GM19438 (cell line): ENCODE measurements around the gene MED31.
A peak's percentile ranks its signal among the peaks of the same experiment; 100 is the strongest.
"Not testable (repeated sequence)": the region's sequence is repeated elsewhere in the genome, so short reads cannot be mapped to it uniquely, and the experiment has no call there.

Experiments
- ATAC-seq: cut with Tn5 transposase; IDR thresholded peaks from one replicate; pipeline ENCODE4 v1.9.1; 2021; ENCODE audit warnings: low read depth; ENCODE audit not compliant: unreplicated experiment

The MED31 gene

DNA sequence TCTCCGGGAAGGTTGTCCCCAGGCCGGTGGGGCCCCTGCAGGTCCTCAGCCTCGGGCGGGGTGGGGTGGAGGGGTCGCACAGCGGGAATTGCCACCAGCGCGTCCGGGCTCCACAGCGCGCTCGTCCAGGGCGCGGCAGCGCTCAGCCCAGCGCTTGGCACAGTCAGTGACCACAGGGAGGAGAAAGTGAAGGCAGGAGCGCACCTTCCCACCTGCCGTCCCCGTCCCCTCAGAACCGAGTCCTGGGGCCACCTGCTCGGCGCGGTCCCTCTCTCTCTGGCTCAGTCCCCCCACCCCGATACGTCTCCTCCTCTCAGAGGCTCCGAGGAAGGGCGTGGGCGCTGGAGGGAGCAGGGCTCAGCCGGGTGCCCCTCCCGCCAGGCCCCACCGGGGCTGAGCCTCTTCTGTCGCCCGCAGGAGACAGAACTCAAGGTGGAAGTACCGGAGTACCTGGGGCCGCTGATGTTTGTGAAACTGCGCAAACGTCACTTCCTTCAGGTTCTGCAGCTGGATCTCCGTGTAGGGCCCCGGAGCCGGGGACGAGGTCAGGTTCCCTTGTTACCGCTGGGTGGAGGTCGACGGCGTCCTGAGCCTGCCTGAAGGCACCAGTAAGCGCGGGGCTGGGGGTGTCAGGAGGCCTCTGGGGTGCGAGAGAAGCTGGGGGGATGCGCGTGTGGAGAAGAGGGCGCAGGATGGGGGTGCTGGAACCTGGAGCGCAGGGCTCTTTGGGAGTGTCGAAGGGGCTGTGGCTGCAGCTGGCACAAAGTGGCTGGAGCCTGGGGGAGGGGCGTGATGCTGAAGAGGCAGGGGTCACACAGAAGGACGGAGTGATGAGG lies 5.6 kb upstream of the MED31 start:
- not testable (repeated sequence) for ATAC-seq

DNA sequence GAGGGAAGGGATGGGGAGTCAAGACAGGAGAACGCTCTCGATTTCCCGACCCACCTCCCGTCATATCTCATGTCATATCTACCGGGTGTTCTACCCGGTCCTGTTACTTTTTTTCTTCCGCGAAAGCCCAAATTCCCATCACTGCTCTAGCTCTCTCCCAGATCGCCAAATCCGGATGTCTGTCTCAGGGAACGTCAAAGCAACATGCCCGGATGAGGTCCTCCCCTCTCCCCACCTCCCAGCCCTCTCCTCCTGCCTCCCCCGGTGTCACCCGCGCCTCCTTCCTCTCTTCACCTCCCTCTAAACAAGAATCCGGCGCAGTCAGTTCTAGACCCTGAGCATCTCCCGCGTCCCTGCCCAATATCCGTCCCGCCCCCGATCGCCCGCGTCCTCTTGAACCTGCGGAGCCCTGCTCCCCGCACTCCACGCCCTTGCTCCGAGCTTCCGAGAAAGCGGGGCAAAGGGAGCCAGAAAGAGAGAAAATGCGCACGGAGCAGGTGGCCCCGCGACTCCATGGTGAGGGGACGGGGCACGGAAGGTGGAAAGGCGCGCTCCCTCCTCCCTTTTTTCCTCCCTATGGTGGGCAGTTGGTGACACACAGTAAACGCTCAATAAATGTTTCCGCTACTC lies 4.4 kb upstream of the MED31 start:
- ATAC-seq = not testable (repeated sequence)

DNA sequence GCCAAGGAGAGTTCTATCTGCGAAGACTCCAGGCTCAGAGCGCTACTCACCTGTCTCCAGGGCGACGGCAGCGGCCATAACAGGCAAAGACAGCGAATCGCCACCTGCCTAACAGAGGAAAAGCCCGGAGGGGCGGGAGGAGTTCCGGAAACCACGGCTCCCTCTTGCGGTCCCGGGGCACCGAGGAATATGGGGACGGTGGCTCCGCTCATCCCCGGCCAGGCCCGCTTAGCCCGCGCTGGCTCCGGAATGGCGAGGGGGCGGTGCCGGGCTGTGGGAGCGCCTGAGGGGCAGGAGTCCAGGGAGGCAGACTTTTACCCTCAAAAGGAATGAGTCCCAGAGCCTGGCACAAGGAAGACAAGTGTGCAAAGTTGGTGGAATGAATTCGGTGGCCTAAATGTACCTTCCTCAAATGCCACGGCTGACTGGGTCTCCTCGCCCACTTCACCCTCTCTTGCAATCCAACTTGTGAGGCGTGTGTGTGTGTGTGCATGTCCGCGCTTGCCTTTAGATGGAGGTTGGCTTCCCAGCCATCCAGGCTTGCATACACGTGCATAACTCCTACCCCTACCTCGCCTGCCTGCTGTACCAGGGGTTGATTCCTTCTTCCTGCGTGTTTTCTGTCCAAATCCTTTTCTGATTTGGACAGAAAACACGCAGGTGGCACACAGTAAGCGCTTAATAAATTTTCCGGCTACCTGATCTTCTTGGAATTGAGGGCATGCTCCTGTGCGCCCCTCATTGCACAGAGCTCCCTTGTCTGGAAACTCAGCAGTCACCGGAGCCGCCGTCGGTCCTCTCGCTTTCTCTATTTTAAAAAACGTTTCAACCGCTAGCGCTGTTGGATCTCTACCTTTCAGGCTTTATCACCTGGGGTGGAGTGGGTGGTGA lies 3.7 kb upstream of the MED31 start:
- ATAC-seq = no peak

DNA sequence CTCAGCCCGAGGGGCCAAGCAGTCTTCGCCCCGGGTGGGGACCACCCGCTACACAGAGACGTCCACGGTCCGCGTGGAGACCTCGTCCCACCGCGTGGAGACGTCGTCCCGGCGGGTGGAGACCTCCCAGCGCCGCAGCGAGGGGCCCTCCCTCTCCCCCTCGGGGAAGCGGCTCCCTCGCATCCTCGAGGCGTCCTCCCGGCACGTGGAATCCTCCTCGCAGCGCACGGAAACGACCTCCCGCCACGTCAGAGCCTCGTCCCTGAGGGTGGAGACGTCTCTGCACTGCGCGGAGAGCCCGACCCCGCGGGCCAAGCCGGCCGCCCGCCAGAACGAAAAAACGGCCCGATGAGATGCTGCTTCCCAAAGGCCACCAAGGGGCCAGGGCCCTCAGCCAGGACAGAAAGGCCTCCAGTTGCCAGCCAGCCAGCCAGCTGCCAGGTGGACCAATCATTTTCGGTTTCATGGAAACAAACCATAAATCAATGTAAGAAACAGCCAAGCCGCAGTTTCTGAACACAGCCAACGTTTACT lies 581 bp upstream of the MED31 start:
- ATAC-seq = no peak

DNA sequence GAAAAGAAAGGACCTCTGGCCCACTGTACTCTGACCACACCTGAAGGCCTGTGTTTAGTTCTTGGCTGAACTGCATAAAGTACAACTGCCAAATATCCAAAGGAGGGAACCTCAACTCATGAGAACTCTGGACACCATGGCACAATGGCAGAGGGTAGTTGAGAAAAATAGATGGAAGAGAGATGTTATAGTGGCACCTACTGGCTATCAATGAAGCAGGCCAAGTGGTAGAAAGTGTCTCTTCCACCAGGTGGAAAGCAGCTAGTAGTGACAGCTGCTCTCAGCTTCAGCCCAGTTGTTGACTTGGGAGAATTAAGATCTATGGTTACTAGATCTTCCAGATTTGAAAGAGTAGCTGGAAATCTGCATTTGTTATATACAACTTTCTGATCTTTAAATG lies 3.2 kb downstream of the MED31 start:
- no peak for ATAC-seq

DNA sequence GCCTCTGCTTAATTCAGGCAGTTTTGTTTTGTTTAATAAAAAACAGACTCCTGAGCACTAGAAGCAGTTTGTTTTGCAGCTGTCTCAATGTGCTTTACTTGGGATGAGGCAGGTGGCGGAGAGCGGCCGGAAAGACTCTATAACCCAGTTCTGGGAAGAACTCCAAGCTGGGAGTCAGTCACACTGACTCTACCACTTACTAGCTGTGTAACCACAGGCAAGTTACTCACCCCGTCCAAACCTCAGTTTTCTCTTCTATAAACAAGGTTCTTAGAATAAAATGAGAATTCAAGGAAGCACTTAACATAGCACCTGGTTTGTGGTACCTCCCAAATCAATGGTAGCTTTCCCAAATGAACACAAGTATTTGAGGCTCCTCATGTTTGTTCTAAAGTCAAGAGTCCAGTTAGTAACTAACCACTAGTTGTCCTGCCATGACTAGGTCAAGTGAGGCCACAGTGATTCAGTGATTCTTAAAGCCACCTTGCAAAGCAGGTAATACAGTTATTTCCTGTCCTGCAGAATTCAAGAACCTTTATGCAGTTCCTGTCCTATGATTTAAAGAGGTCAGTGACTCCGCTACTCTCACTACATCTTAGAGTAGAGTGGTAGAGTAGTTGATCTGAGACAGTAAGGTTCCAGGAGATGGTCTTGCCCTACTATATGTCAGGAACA lies 7.8 kb downstream of the MED31 start:
- no peak for ATAC-seq

DNA sequence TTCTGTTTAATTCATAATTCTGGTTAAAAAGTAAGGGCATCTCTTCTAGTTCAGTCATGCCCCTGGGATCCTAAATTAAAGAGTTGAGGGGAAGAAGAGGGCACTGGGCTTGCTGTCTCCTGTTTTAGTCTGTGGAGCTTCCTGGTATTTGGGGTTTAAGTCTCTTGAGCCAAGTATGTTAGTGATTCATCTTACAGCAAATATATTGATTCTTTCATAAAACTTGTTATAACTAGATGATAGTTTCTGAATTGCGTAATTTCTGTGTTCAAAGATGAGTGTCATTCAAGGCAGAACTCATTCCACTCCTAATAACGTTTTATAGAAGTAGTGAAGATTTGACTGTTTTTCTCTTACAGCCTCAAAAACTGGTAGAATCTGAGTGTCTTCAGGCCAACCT lies 8.8 kb downstream of the MED31 start:
- ATAC-seq = no peak

DNA sequence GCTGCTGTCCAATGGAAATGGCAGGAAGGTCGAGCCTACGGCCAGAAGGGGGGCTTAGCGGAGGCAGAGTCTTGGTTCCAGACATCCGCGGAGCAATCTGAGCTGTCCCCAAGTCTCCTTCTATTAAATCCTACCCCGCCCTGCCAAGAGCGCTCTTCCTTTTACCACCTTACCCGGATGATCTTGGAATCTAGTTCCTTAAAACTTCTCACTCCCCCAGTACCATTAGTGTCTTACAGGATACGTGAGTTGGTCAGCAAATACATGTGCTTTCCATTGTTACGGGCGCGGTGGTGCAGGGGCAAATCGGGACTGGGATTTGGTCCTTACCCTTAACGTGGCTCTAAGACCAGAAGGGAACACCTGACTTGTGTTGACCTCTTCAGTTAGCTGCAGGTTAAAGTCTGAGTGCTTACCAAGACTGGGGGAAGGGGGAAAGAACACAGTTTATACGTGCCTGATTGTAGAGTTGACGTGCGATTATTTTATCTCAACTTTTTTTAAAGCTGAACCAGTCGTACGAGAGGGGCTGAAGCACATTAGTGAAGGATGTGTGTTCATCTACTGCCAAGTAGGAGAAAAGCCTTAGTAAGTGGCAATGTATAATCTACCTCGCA lies 10.1 kb downstream of the MED31 start:
- peak; percentile 16 for ATAC-seq

DNA sequence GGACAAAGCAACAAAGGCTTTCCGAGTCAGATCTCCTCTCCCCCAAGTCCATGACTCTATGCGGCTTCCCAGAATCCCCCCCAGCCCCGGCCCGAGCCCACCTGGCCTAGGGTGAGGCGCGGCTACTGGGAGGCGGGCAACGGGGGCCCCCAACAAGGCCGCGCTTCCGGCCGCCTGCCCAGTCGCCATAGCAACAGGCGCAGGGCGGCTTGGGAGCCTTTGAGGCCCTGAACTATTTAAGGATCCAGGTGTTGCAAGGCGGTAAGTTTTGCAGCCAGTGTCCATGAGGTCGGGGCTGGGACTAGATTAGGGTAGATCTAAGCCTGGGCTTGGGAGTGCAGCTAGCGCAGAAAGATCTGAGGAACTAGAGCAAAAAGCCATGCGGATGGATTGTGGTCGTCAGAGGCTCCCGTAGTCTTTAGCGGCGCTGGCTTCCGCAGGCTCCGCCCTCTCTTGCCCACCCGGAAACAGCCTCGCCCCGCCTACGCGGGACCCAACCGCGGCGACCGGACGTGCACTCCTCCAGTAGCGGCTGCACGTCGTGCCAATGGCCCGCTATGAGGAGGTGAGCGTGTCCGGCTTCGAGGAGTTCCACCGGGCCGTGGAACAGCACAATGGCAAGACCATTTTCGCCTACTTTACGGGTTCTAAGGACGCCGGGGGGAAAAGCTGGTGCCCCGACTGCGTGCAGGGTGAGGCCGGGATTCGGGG lies 10.7 kb downstream of the MED31 start, which contains the start of the genes KIAA0753 and TXNDC17:
TSS of gene KIAA0753 (minus strand) at position 176 of the 711 bp plus-strand sequence. CDS start 5,608 bp downstream, outside the sequence.
TSS of gene TXNDC17 (plus strand) at position 525 of the 711 bp plus-strand sequence. CDS start at position 548, 23 bp downstream.
- peak; percentile 83 for ATAC-seq

DNA sequence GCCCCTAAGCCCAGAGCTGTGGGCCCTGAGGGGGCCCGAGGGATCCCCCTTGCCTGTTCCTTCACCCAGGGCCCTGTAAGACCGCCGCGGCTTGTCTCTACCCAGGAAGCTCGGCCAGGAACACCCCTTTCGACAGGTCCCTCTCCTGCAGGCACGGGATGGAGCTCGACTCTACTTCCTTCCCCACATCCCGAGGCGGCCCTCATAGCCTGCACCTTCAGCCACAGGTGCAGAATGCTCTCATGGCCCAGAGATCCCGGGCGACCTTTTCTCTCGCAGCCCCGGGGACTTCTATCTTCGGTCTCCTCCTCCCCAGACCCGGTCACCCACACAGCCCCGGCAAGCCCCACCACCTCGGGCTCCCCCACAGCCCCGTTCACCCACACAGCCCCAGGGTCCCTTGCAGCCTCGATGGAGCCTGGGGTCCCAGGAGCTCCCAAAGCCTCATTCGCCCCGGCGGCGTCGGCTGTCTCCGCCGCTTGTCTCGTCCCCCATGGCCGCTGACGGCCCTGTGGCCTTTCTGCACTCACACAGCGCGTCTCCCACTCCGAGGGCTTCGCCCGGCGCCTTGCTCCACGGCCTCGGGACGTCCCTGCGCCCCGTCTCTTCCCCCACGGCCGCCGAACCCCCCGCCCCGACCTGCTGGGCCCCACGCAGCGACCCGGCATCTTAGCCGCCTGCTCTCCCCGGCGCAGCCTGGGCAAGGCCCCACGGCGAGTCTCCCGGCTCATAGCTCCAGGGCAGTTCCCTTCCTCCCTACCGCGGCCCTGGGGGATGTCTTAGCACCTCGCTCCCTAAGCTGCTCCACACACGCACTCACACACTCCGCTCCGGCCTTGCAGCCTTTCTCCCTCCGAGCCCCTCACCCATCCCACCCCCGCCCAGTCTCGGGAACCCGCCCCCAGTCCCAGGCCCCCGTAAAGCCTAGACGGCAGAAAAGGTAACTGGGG lies 11.5 kb downstream of the MED31 start:
- peak; percentile 15 for ATAC-seq

DNA sequence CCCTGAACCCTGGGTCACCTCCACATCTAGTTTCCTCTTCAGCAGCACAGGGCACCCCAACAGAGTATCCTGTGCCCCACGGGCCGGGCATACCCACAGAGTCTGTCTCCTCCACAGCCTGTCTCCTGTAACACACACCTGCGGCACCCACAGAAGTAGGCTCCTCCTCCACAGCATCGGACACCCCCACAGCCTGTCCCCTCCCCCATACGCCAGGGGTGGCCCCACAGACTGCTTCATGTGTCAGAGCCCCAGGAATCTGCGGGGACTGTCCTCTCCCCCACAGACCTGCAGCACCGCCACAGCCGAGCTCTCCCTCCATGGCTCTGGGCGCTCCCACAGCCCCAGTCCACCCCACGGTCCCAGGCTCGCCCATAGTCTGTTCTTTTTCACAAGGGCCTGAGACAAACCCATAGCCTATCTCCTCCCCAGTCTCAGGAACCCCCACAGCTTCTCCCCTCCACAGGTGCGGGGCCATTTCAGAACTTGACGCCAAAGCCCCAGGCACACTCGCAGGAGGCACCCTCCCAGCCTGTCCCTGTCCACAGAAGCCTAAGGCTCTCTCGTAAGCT lies 12.3 kb downstream of the MED31 start:
- ATAC-seq = no peak

DNA sequence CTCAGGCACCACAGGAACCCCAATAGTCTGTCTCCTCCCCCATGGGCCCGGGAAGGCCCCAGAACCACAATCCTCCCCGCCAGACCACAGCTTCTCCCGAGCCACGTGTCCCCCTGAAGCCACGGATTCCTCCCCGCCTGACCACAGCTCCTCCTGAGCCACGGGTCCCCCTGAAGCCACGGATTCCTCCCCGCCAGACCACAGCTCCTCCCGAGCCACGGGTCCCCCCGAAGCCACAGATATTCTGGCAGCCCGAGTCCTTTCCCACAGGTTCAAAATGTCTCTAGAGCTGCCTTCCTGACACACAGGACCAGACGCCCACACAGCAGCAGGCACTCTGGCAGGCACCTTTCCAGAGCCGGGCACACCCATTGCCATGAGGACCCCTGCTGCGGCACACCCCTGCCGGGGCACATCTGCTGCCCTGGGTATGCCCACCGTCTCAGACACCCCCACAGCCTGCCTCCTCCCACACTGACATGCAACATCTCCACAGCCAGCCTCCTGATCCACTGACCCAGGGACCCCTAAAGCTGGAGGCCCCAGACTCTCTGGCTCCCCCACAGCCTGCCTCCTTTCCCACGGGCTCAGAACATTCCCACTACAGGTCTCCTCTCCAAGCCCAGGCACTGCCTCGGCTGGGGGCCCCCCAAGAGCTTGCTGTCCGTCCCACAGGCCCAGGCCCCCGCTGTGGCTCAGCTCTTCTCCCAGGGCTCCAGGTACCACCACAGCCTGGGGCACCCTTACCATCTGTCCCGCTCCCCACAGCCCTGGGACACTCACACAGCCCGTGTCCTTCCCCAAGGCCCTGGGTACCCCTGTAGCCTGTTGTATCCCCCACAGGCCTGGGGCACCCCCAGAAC lies 13.1 kb downstream of the MED31 start:
- no peak for ATAC-seq

DNA sequence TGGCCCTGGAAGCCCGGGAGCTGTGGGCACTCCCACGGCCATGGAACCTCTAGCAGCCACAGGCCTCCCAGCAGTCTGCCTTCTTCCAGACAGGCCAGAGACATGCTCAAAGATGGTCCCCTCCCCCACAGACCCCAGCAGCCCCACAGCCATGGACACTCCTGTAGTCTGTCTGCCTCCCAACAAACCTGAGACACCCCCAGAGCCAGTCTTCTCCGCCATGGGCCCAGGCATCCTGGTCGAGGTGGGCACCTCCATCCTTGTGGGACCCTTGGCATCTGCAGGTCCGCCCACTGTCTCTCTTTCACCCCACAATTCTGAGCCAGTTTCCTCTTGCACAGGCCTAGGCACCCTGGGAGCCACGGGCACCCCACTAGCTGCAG lies 14.0 kb downstream of the MED31 start:
- no peak for ATAC-seq

DNA sequence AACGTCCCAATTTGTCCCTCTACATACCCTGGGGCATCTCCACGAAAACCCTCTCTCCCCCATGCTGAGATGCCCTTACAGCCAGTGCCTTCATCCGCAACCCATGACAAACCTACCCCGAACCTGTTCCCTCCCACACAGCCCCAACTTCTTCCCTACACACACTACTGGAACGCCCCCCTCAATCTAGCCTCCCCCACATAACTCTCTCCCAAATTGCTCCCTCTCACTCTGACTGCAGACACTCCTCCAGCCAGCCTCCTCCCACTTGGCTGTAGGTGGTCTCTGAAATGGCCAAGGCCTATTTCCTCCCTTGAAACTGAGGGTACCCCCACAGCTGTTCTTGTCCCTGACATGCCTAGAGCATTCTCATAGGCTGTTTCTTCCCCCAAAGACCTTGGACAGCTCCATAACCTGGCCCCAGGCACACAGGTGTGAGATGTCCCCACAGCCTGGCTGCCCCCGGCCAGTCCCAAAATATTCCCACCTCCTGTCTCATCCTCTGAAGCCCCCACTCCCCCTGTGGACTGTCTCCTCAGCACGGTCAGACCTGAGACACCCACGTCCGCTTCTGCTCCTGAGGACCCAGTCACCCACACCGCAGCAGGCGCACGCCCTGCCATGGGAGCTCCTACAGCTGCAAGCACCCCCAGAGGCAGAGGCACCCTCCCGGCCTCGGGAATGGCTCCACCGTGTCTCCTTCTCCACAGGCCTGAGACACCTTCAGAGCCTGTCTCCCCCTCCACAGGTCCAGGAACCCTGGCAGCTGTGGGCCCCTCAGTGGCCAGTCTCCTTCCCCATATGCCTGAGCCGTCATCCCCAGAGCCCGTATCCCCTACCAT lies 14.6 kb downstream of the MED31 start:
- no peak for ATAC-seq

DNA sequence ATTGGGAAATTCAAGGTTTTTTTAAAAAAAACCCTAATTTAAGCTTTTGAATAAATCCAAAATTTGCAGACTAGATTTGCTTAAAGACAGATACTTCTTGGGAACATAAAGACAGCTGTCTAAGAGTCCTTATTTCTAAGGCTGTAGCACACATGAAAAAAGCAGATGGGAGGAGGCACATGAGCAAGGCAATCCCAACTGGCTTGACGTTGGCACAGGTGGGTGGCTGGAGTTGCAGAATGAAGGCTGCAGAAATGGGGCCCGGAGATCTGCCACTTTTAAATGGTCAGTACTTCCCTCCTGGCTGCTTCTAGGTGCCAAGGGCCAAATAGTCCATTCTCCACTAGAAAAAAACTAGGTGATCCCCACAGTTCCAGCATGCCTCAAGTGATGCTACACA lies 15.3 kb downstream of the MED31 start:
- no peak for ATAC-seq

DNA sequence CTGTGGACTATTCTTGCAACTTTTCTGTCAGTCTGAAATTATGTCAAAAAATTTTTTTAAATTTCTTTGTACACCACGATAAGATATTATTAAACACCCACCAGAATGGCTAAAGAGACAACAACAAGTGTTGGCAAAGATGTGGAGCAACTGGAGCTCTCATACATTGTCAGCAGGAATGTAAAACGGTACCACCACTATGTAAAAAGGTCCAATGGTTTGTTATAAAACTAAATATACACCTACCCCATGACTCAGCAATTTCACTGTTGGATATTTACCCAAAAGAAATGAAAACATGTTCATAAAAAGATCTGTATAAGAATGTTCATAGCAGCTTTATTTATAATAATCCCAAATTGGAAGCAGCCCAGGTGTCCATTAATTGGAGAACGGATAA lies 18.1 kb downstream of the MED31 start:
- no peak for ATAC-seq
